H9 (cell line): Measurements from ENCODE around the gene EFCC1. TPM values are rescaled to one million over a fixed set of nuclear protein-coding genes. Genes with fewer than 3 reads are reported as not detected.

Source experiments
- DNase-seq: peaks from one replicate; pipeline ENCODE4 v3.0.0-alpha.2; 2017
- H2AFZ ChIP-seq: one replicate; pipeline ENCODE4 v1.6.1; 2013; ENCODE audit warnings: mild to moderate bottlenecking, low read length, control low read depth, moderate library complexity
- H2AK5ac ChIP-seq: 2 replicates; pipeline ENCODE4 v1.6.1; 2013; ENCODE audit warnings: low read length, control low read depth, mixed read lengths; ENCODE audit not compliant: insufficient read length
- H2BK120ac ChIP-seq: one replicate; pipeline ENCODE4 v1.6.1; 2013; ENCODE audit warnings: low read depth, mild to moderate bottlenecking, low read length, control low read depth, inconsistent platforms; ENCODE audit not compliant: poor library complexity, severe bottlenecking
- H2BK12ac ChIP-seq: 2 replicates; pipeline ENCODE4 v1.6.1; 2013; ENCODE audit warnings: low read length, control low read depth, mixed read lengths, low read depth; ENCODE audit not compliant: insufficient read length
- H2BK15ac ChIP-seq: 2 replicates; pipeline ENCODE4 v1.6.1; 2013; ENCODE audit warnings: low read depth, low read length, control low read depth
- H2BK20ac ChIP-seq: one replicate; pipeline ENCODE4 v1.6.1; 2013; ENCODE audit warnings: low read depth, mild to moderate bottlenecking, low read length, control low read depth, inconsistent platforms; ENCODE audit not compliant: poor library complexity, severe bottlenecking
- H2BK5ac ChIP-seq: 2 replicates; pipeline ENCODE4 v1.6.1; 2013; ENCODE audit warnings: low read length, control low read depth, mixed read lengths; ENCODE audit not compliant: insufficient read length
- H3K14ac ChIP-seq: 2 replicates; pipeline ENCODE4 v1.6.1; 2013; ENCODE audit warnings: low read length, control low read depth; ENCODE audit not compliant: insufficient read depth
- H3K18ac ChIP-seq: 2 replicates; pipeline ENCODE4 v1.6.1; 2013; ENCODE audit warnings: low read depth, mild to moderate bottlenecking, mixed read lengths, low read length, control low read depth; ENCODE audit not compliant: insufficient read length
- H3K23ac ChIP-seq: 2 replicates; pipeline ENCODE4 v1.6.1; 2013; ENCODE audit warnings: low read length, control low read depth, mixed read lengths, low read depth; ENCODE audit not compliant: insufficient read length
- H3K23me2 ChIP-seq: 2 replicates; pipeline ENCODE4 v1.6.1; 2013; ENCODE audit warnings: low read depth, mild to moderate bottlenecking, mixed read lengths, low read length, control low read depth; ENCODE audit not compliant: insufficient read length, poor library complexity, severe bottlenecking
- H3K27ac ChIP-seq: 2 replicates; pipeline ENCODE4 v1.5.1; 2013; ENCODE audit warnings: low read length, control low read depth, mixed read lengths, low read depth; ENCODE audit not compliant: insufficient read length
- H3K27me3 ChIP-seq: 2 replicates; pipeline ENCODE4 v1.6.1; 2013; ENCODE audit warnings: low read length, control low read depth, inconsistent platforms; ENCODE audit not compliant: insufficient read depth
- H3K4ac ChIP-seq: 2 replicates; pipeline ENCODE4 v1.6.1; 2013; ENCODE audit warnings: low read depth, mild to moderate bottlenecking, control low read depth, inconsistent platforms, low read length, moderate library complexity
- H3K4me1 ChIP-seq: 2 replicates; pipeline ENCODE4 v1.6.1; 2013; ENCODE audit warnings: low read length, control low read depth, inconsistent platforms; ENCODE audit not compliant: insufficient read depth
- H3K4me2 ChIP-seq: 2 replicates; pipeline ENCODE4 v1.6.1; 2013; ENCODE audit warnings: low read length, control low read depth, mixed read lengths; ENCODE audit not compliant: insufficient read length, insufficient read depth
- H3K56ac ChIP-seq: 2 replicates; pipeline ENCODE4 v1.6.1; 2013; ENCODE audit warnings: low read depth, mild to moderate bottlenecking, mixed read lengths, low read length, control low read depth; ENCODE audit not compliant: insufficient read length
- H3K79me1 ChIP-seq: 2 replicates; pipeline ENCODE4 v1.6.1; 2013; ENCODE audit warnings: low read depth, mild to moderate bottlenecking, moderate library complexity, low read length, control low read depth, inconsistent platforms; ENCODE audit not compliant: insufficient read depth, poor library complexity, severe bottlenecking
- H3K79me2 ChIP-seq: 2 replicates; pipeline ENCODE4 v1.6.1; 2013; ENCODE audit warnings: low read length, control low read depth, inconsistent platforms; ENCODE audit not compliant: insufficient read depth
- H3K9ac ChIP-seq: 2 replicates; pipeline ENCODE4 v1.6.1; 2013; ENCODE audit warnings: low read length, control low read depth, mixed read lengths; ENCODE audit not compliant: insufficient read length; ENCODE audit errors: extremely low read depth
- H3K9me3 ChIP-seq: one replicate; pipeline ENCODE4 v1.6.1; 2013; ENCODE audit warnings: low read depth, low read length, inconsistent platforms; ENCODE audit not compliant: control insufficient read depth
- H3T11ph ChIP-seq: one replicate; pipeline ENCODE4 v1.6.1; 2013; ENCODE audit warnings: mild to moderate bottlenecking, low read length, control low read depth, inconsistent platforms
- H4K20me1 ChIP-seq: one replicate; pipeline ENCODE4 v1.6.1; 2013; ENCODE audit not compliant: control insufficient read depth, insufficient read length, insufficient read depth
- H4K5ac ChIP-seq: 2 replicates; pipeline ENCODE4 v1.6.1; 2013; ENCODE audit warnings: low read depth, mild to moderate bottlenecking, mixed read lengths, low read length, control low read depth; ENCODE audit not compliant: insufficient read length
- H4K8ac ChIP-seq: replicated peaks from 2 replicates; pipeline ENCODE4 v1.6.1; 2013; ENCODE audit warnings: low read length, control low read depth, mixed read lengths, low read depth; ENCODE audit not compliant: insufficient read length
- H4K91ac ChIP-seq: 2 replicates; pipeline ENCODE4 v1.6.1; 2013; ENCODE audit warnings: low read depth, mild to moderate bottlenecking, moderate library complexity, mixed read lengths, low read length, control low read depth; ENCODE audit not compliant: insufficient read length
- H3K27ac Mint-ChIP-seq, 3 experiments: 2 replicates in 2 of 3; 3 replicates in 1 of 3; pipeline ENCODE4 v1.8.0; 2020 to 2021; ENCODE audit warnings: mixed read lengths in 3 of 3, mild to moderate bottlenecking in 1 of 3, moderate library complexity in 1 of 3
- H3K27me3 Mint-ChIP-seq: 2 replicates; pipeline ENCODE4 v1.8.0; 2021; ENCODE audit warnings: low read depth, mild to moderate bottlenecking, moderate library complexity, mixed read lengths
- H3K36me3 Mint-ChIP-seq, 3 experiments: 2 replicates in 2 of 3; 3 replicates in 1 of 3; pipeline ENCODE4 v1.8.0; 2020 to 2021; ENCODE audit warnings: low read depth in 3 of 3, mixed read lengths in 3 of 3; ENCODE audit not compliant: insufficient read depth in 1 of 3
- H3K4me1 Mint-ChIP-seq, 2 experiments: 2 replicates each; pipeline ENCODE4 v1.8.0; 2020; ENCODE audit warnings: mixed read lengths in 2 of 2
- H3K4me3 Mint-ChIP-seq, 2 experiments: 2 replicates in 1 of 2; 3 replicates in 1 of 2; pipeline ENCODE4 v1.8.0; 2020 to 2021; ENCODE audit warnings: mild to moderate bottlenecking in 2 of 2, mixed read lengths in 2 of 2, moderate library complexity in 1 of 2
- H3K9me3 Mint-ChIP-seq, 2 experiments: 2 replicates in 1 of 2; 3 replicates in 1 of 2; pipeline ENCODE4 v1.8.0; 2020; ENCODE audit warnings: mild to moderate bottlenecking in 2 of 2, mixed read lengths in 2 of 2, moderate library complexity in 1 of 2
- CTCF ChIP-seq: fragments of 200-600 bp; sonication (generic); conservative IDR thresholded peaks from 3 replicates; pipeline ENCODE4 v1.8.0; 2021; ENCODE audit warnings: antibody characterized with exemption, mild to moderate bottlenecking
- WGBS: extraction: QIAGEN DNeasy Blood & Tissue Kit; methylation state at CpG from one replicate; pipeline ENCODE4 v1.1.7; 2013; ENCODE audit warnings: missing lambda C conversion rate, low lambda C conversion rate, mixed read lengths; ENCODE audit not compliant: insufficient read length; ENCODE audit errors: extremely low coverage; 5-methylcytosine and 5-hydroxymethylcytosine counted together
- total RNA-seq: library from RNA; stranded (reverse); gene quantifications from 2 replicates; pipeline ENCODE4 v1.2.1, GENCODE V29; 2021

The EFCC1 gene
- total RNA-seq, 1 experiment from 2014 or later = 0.09 TPM

DNA sequence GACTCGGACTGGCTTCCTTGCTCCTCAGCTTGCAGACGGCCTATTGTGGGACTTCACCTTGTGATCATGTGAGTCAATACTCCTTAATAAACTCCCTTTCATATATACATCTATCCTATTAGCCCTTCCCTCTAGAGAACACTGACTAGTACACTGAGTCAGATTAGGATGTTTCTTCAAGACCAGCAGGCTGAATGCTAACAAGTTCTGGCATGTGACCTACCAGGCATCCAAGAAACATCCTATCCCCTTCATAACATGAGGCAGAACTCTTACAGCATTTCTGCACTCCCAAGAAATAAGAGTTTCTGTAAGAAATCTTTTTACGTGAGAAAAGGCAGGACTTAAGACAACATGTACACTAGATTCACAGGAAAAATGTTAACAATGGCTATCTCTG, 16.5 kb upstream of the EFCC1 start:
- TF ChIP-seq CTCF = no peak
- no peak overlapping the region for H2AFZ ChIP-seq

More for the DNA sequence above, 16.5 kb upstream of the EFCC1 start:
- no peaks in the 10 kb centered on the region for H4K20me1 ChIP-seq
- no peaks in the 10 kb centered on the region for H3K27me3 ChIP-seq
- H3K27ac ChIP-seq = no peak overlapping the region
- no peak overlapping the region for H3K9ac ChIP-seq
- no peak overlapping the region for H3K4ac ChIP-seq
- H3K4me1 Mint-ChIP-seq = peaks cover 9 to 14% of the 10 kb centered on the region in 2 experiments; a peak in 3 of 4 replicates
- H2BK120ac ChIP-seq = no peak overlapping the region
- peaks cover 8% of the 10 kb centered on the region for H3K27me3 Mint-ChIP-seq
- H3K23me2 ChIP-seq = no peaks in the 10 kb centered on the region
- no CpG with 5 or more reads among the region's 3 CpGs for WGBS
- H3K14ac ChIP-seq = no peak overlapping the region
- H3K79me1 ChIP-seq = no peaks in the 10 kb centered on the region
- no peak overlapping the region for H4K8ac ChIP-seq
- no peak for DNase-seq
- H3K4me3 Mint-ChIP-seq = no peak overlapping the region
- no peaks in the 10 kb centered on the region for H3K9me3 Mint-ChIP-seq
- H3K79me2 ChIP-seq = no peaks in the 10 kb centered on the region
- no peak overlapping the region for H2BK12ac ChIP-seq
- no peak overlapping the region for H3K23ac ChIP-seq
- H3T11ph ChIP-seq = no peak overlapping the region
- H3K4me2 ChIP-seq = no peak overlapping the region
- no peak overlapping the region for H3K56ac ChIP-seq
- no peak overlapping the region for H2BK5ac ChIP-seq
- H3K36me3 Mint-ChIP-seq = no peaks in the 10 kb centered on the region
- H3K9me3 ChIP-seq = no peaks in the 10 kb centered on the region
- H4K5ac ChIP-seq = no peak overlapping the region
- no peak overlapping the region for H2BK15ac ChIP-seq
- H3K4me1 ChIP-seq = no peaks in the 10 kb centered on the region
- no peak overlapping the region for H4K91ac ChIP-seq
- no peak overlapping the region for H2AK5ac ChIP-seq
- H3K27ac Mint-ChIP-seq = peak overlapping the region in 1 of 3 experiments; percentile 13; a peak in 1 of 7 replicates
- H3K18ac ChIP-seq = no peak overlapping the region
- H2BK20ac ChIP-seq = no peak overlapping the region
